Measurements from ENCODE around the gene C1orf105.

- TF ChIP-seq CTCF (IDR thresholded peaks at IDR 0.05) (no peak), POLR2A (IDR thresholded peaks at IDR 0.05) (no peak), EP300 (IDR thresholded peaks at IDR 0.05) (no peak), POLR2AphosphoS5 (IDR thresholded peaks at IDR 0.05) (no peak)
Measured at GRCh38 chr1:172395576-172395975, 24.9 kb upstream of the C1orf105 start.
